Transverse colon (tissue), 4 donors: Measurements from ENCODE around the gene TTC6. TPM values are rescaled to one million over a fixed set of nuclear protein-coding genes. Genes with fewer than 3 reads are reported as not detected.

Experiments used
- DNase-seq: peaks from one replicate; pipeline ENCODE4 v3.0.0-alpha.2; 2019
- H3K27ac ChIP-seq, 4 donors: fragments of 200-600 bp; sonication (generic); 2 replicates each; pipeline ENCODE4 v1.5.1; 2016 to 2018; ENCODE audit warnings: inconsistent platforms in 4 of 4
- H3K27me3 ChIP-seq: fragments of 200-600 bp; sonication (generic); 2 replicates; pipeline ENCODE4 v1.5.1; 2017; ENCODE audit warnings: inconsistent platforms
- H3K36me3 ChIP-seq, 4 donors: fragments of 200-600 bp; sonication (generic); 2 replicates each; pipeline ENCODE4 v1.5.1; 2017 to 2019; ENCODE audit warnings: inconsistent platforms in 4 of 4
- H3K4me1 ChIP-seq, 4 donors: fragments of 200-600 bp; sonication (generic); 2 replicates each; pipeline ENCODE4 v1.5.1; 2017 to 2020; ENCODE audit warnings: inconsistent platforms in 4 of 4
- H3K4me3 ChIP-seq, 4 donors: fragments of 200-600 bp; sonication (generic); 1 replicate in 1 of 4; 2 replicates in 3 of 4; pipeline versions ENCODE4 v1.5.1 to v1.6.1; 2017 to 2019; ENCODE audit warnings: inconsistent platforms in 4 of 4
- H3K9me3 ChIP-seq, 2 donors: fragments of 200-600 bp; sonication (generic); 2 replicates each; pipeline ENCODE4 v1.5.1; 2017 to 2019; ENCODE audit warnings: inconsistent platforms in 2 of 2
- CTCF ChIP-seq, 5 experiments: fragments of 200-600 bp in 3 of 5; fragments of 450-650 bp in 2 of 5; sonication (generic) in 3 of 5; IDR thresholded peaks; 1 replicate in 2 of 5; 2 replicates in 3 of 5; pipeline ENCODE4 v1.5.1; 2016 to 2017; ENCODE audit warnings: antibody characterized with exemption in 5 of 5, inconsistent platforms in 3 of 5, mild to moderate bottlenecking in 2 of 5, moderate library complexity in 1 of 5
- EP300 ChIP-seq: sonication (generic); formaldehyde crosslinking; IDR thresholded peaks from one replicate; pipeline ENCODE4 v1.6.1; 2017; ENCODE audit warnings: antibody characterized with exemption, low read depth
- POLR2A ChIP-seq: fragments of 450-650 bp; IDR thresholded peaks from one replicate; pipeline ENCODE4 v1.6.1; 2016; ENCODE audit warnings: antibody characterized with exemption, mild to moderate bottlenecking, moderate library complexity
- POLR2AphosphoS5 ChIP-seq, 3 donors: sonication (generic); formaldehyde crosslinking; IDR thresholded peaks; one replicate each; pipeline ENCODE4 v1.6.1; 2016; ENCODE audit warnings: antibody characterized with exemption in 3 of 3
- WGBS, 2 donors: methylation state at CpG; one replicate each; pipeline ENCODE4 v1.1.5; 2018; ENCODE audit warnings: low coverage in 1 of 2; 5-methylcytosine and 5-hydroxymethylcytosine counted together
- in situ Hi-C, 4 donors: fragments of 200-750 bp; cut with MboI; loops; one replicate each; pipeline versions ENCODE4 v1.15.0 to v1.15.1; 2017; ENCODE audit warnings: low sequenced_read_pairs in 3 of 4, low pct_ligation_motif_present in 1 of 4, low pct_unique_long_range_greater_than_20kb in 1 of 4
- intact Hi-C: fragments of 100-400 bp; cut with DNase I; formaldehyde crosslinking; loops from one replicate; pipeline ENCODE4 v1.15.1; 2023; ENCODE audit warnings: low total_unique reads
- total RNA-seq, 4 donors: library from RNA; depleted of rRNA; stranded (reverse); fragments of >200 nt; gene quantifications; one replicate each; pipeline ENCODE4 v1.1.0, GENCODE V29; 2016

Gene TTC6
- 10 to 100 TPM in 1 of 4 donors, 1 to 10 TPM in 3; 1.5 to 12.5 (median 4.9) TPM for total RNA-seq

DNA sequence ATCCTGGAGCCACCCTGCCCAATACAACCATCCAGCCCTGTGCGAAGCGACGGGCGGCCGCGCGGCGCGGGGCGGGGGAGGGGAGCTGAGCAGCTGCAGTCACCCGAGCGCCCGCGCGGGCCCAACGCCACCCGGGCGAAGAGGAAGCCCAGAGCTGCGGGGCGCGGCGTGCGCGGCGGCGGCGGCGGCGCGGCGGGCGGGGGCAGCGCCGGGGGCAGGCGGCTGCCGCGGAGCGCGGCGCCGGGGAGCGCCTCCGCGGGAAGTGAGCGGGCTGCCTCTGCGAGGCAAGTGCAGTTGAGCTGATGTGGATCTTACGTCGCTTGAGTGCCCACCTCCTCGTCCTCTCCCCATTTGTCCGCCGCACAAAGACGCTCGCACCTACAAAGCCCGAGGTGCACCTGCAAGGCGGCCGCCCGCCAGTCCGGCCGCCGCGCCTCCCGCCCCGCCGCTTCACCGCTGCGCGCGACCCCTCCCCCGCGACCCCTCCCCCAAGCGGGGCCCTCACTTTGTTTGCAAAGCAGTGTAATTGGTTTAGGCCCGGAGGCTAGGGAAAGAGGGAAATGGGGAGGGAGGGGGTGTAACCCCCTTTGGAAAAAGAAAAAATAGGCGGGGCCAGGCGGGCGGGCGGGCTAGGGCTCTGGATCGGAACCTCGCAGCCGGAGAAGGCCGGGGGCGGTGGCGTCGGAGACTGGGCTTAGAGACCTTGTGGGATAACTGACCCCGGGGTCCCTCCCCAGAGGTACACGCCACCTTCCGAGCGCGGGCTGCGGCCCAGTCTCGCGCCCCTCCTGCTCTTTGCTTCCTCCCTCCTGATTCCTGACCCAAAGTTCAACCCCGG is at the start of gene TTC6, which contains the start of gene FOXA1:
TSS of gene TTC6 (plus strand) at position 659 of the 838 bp plus-strand sequence. CDS start 26,436 bp downstream, outside the sequence.
TSS of gene FOXA1 (minus strand) at position 279 of the 838 bp plus-strand sequence. CDS start at position 2, 277 bp downstream.
- peak; percentile 65 for DNase-seq
- H3K4me3 ChIP-seq, result peak within 1 kb of the TSS; percentile 28 to 68 (median 62)
- H3K36me3 ChIP-seq, result no peaks in the 10 kb centered on the region
- H3K4me1 ChIP-seq, result peaks cover 6 to 49% (median 29%) of the 10 kb centered on the region in 4 donors
- peaks cover 97% of the 10 kb centered on the region for H3K27me3 ChIP-seq
- H3K27ac ChIP-seq, result peak within 1 kb of the TSS; percentile 90 to 94 (median 90)
- 0 to 6% methylated on average over 1 to 52 of the region's 92 CpGs for WGBS, 2 donors
- intact Hi-C loops, result no loop called here
- in situ Hi-C loops, result no loop called here
- H3K9me3 ChIP-seq, result no peaks in the 10 kb centered on the region
- TF ChIP-seq CTCF (IDR thresholded peaks at IDR 0.05), result no peak
- TF ChIP-seq POLR2A, result peak; percentile 31
- no peak for TF ChIP-seq EP300
- peak in 2 of 3 donors; percentile 5 to 69 for TF ChIP-seq POLR2AphosphoS5 (IDR thresholded peaks at IDR 0.05)

DNA sequence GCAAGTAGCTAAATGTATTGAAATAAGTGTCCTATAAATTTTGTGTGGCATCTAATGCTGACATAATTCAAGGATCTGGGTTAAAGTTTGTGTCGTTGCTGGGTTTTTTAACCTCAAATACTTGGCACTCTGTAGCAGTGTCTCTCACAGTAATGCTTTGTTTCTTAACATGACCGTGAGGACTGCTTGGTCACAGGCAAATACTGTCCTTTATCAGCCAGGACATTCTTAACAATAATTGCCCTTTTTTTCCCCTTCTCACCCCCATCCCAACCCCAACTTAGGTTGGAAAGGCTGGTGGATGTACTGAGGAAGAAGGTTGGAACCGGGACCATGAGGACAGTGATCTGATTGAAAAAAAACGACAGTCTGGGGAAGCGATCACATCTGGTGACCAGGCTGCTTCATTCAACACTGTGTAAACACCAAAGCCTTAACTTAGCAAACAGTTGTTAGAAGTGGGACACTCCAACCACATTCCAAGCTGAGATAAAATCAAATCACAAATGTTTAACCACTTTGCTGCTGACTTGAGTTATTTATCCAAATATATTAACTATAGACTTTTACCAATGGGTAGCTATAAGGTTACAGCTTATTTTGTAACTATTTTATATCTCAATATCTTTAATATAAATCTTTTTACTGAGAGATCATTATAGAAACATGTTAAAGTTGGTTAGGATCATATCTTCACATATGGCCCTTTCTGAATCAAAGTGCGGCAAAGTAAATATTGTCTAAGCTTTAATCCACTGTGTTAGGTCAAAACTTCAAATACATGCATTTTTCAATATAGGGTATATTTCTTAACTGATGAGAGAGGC is 48.6 kb upstream of the TTC6 start:
- Histone ChIP-seq H3K4me3 (no peak overlapping the region), H3K9me3 (no peaks in the 10 kb centered on the region), H3K4me1 (peaks cover 0 to 11% (median 6%) of the 10 kb centered on the region in 4 donors), H3K27me3 (no peaks in the 10 kb centered on the region), H3K27ac (peak overlapping the region in 3 of 4 donors; percentile 22 to 37 (median 24)), H3K36me3 (no peaks in the 10 kb centered on the region)
- in situ Hi-C loops, result no loop called here
- no peak for TF ChIP-seq POLR2AphosphoS5 (IDR thresholded peaks at IDR 0.05)
- TF ChIP-seq EP300, result no peak
- no peak for TF ChIP-seq CTCF (IDR thresholded peaks at IDR 0.05)
- no peak for TF ChIP-seq POLR2A
- intact Hi-C loops, result no loop called here
- no peak for DNase-seq
- 34 to 41% methylated on average over 6 of the region's 6 CpGs for WGBS, 2 donors

DNA sequence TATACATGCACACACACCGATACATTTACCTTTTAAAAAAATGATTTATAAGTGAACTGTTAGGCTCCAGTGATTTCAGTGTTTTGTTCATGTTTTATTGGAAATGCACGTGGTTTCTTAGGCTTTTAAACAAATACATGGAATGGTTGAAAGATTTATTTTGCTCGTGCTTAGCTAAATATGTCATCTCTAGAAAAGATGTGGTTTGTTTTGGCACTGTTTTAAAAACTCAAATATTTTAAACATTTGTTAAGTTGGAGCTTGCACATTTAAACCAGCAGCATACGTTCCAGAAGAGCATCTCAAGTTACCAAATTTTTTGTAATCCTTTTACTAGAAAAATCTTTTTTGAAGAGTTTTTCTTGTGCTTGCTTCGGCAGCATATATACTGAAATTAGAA is 44.9 kb upstream of the TTC6 start:
- Histone ChIP-seq H3K9me3 (no peaks in the 10 kb centered on the region), H3K27ac (no peak overlapping the region), H3K27me3 (no peaks in the 10 kb centered on the region), H3K4me3 (no peak overlapping the region), H3K4me1 (peaks cover 0 to 11% (median 5%) of the 10 kb centered on the region in 4 donors), H3K36me3 (no peaks in the 10 kb centered on the region)
- 46 to 59% methylated on average over 5 of the region's 5 CpGs for WGBS, 2 donors
- in situ Hi-C loops, result loop anchor here in 1 of 4 donors (25.0 kb wide), 1 partner anchor 288 kb away; no protein-coding TSS in a partner anchor
- intact Hi-C loops, result no loop called here
- TF ChIP-seq CTCF (IDR thresholded peaks at IDR 0.05), result no peak
- TF ChIP-seq POLR2AphosphoS5 (IDR thresholded peaks at IDR 0.05), result no peak
- no peak for TF ChIP-seq EP300
- no peak for TF ChIP-seq POLR2A
- DNase-seq, result no peak

- intact Hi-C loops, result no loop called here
- Histone ChIP-seq H3K27ac (no peak overlapping the region), H3K36me3 (no peaks in the 10 kb centered on the region), H3K9me3 (no peaks in the 10 kb centered on the region), H3K4me1 (peaks cover 0 to 11% (median 5%) of the 10 kb centered on the region in 4 donors), H3K4me3 (no peak overlapping the region), H3K27me3 (no peaks in the 10 kb centered on the region)
- 79 to 82% methylated on average over 1 of the region's 1 CpG for WGBS, 2 donors
- DNase-seq, result no peak
- TF ChIP-seq POLR2A (no peak), CTCF (IDR thresholded peaks at IDR 0.05) (no peak), EP300 (no peak), POLR2AphosphoS5 (IDR thresholded peaks at IDR 0.05) (no peak)
- in situ Hi-C loops, result loop anchor here in 1 of 4 donors (25.0 kb wide), 1 partner anchor 289 kb away; no protein-coding TSS in a partner anchor
Measured at GRCh38 chr14:37551119-37551518, 44.3 kb upstream of the TTC6 start.
